Measurements from ENCODE around the gene SKP1.

GRCh38 chr5:134146651-134147518, 29.9 kb downstream of the SKP1 start:
- TF ChIP-seq CTCF (IDR thresholded peaks at IDR 0.05) (no peak), POLR2AphosphoS5 (IDR thresholded peaks at IDR 0.05; ENCODE audit: insufficient read depth in 1 of 2, low read depth in 1 of 2) (no peak)
